Measurements from ENCODE around the gene GP1BA. TPM values are rescaled to one million over a fixed set of nuclear protein-coding genes. Genes with fewer than 3 reads are reported as not detected.

Gene GP1BA
- total and polyA plus RNA-seq, 2 donors (not counting 1 experiment from before 2014, with no cell fraction given), result not detected

GRCh38 chr17:4944554-4945175 lies 12.6 kb downstream of the GP1BA start:
- Histone ChIP-seq H3K4me2 (ENCODE audit: extremely low read depth, insufficient read depth, low read length) (peak overlapping the region; percentile 63), H3K36me3 (ENCODE audit: control insufficient read depth, insufficient read depth, low read length) (peaks cover 27% of the 10 kb centered on the region), H3K79me2 (ENCODE audit: control insufficient read depth, insufficient read depth, low read length) (peaks cover 77% of the 10 kb centered on the region), H3K4me1 (ENCODE audit: control insufficient read depth, extremely low read depth, insufficient read depth, low read length) (peaks cover 24% of the 10 kb centered on the region), H4K20me1 (ENCODE audit: control insufficient read depth, extremely low read depth, insufficient read depth, low read length) (peaks cover 2% of the 10 kb centered on the region), H3K9me3 (ENCODE audit: control insufficient read depth, insufficient read depth, low read depth, low read length) (no peaks in the 10 kb centered on the region), H3K27ac (ENCODE audit: insufficient read depth, low read length) (peak overlapping the region; percentile 74), H3K4me3 (replicated peaks in 1 of 4; ENCODE audit: control extremely low read depth in 1 of 4, insufficient read depth in 1 of 4, low read depth in 3 of 4, low read length in 4 of 4) (peak overlapping the region; percentile 0 to 97 (median 26)), H3K9ac (ENCODE audit: insufficient read depth, low read length) (no peak overlapping the region), H3K27me3 (ENCODE audit: control insufficient read depth, insufficient read depth, low read length) (no peaks in the 10 kb centered on the region), H2AFZ (ENCODE audit: low read length) (no peak overlapping the region)
- no peak for TF ChIP-seq CTCF (conservative IDR thresholded peaks at IDR 0.05 in 1 of 2, IDR thresholded peaks at IDR 0.05 in 1 of 2; ENCODE audit: low read depth in 1 of 2, low read length in 2 of 2)
- no peak for TF ChIP-seq EZH2 (IDR thresholded peaks at IDR 0.05; ENCODE audit: low read length, missing control alignments)
- no peak for DNase-seq (ENCODE audit: low read depth in 2 of 2)

- peaks cover 2% of the 10 kb centered on the region for H4K20me1 ChIP-seq (ENCODE audit: control insufficient read depth, extremely low read depth, insufficient read depth, low read length)
- peaks cover 24% of the 10 kb centered on the region for H3K4me1 ChIP-seq (ENCODE audit: control insufficient read depth, extremely low read depth, insufficient read depth, low read length)
- H3K79me2 ChIP-seq (ENCODE audit: control insufficient read depth, insufficient read depth, low read length), result peaks cover 77% of the 10 kb centered on the region
- no peaks in the 10 kb centered on the region for H3K9me3 ChIP-seq (ENCODE audit: control insufficient read depth, insufficient read depth, low read depth, low read length)
- TF ChIP-seq CTCF (conservative IDR thresholded peaks at IDR 0.05 in 1 of 2, IDR thresholded peaks at IDR 0.05 in 1 of 2; ENCODE audit: low read depth in 1 of 2, low read length in 2 of 2) (no peak), EZH2 (IDR thresholded peaks at IDR 0.05; ENCODE audit: low read length, missing control alignments) (no peak)
- H2AFZ ChIP-seq (ENCODE audit: low read length), result no peak overlapping the region
- H3K36me3 ChIP-seq (ENCODE audit: control insufficient read depth, insufficient read depth, low read length), result peaks cover 27% of the 10 kb centered on the region
- peak overlapping the region; percentile 74 for H3K27ac ChIP-seq (ENCODE audit: insufficient read depth, low read length)
- DNase-seq (ENCODE audit: low read depth in 2 of 2), result peak; percentile 90 to 91
- peak overlapping the region; percentile 21 to 97 (median 97) for H3K4me3 ChIP-seq (replicated peaks in 1 of 4; ENCODE audit: control extremely low read depth in 1 of 4, insufficient read depth in 1 of 4, low read depth in 3 of 4, low read length in 4 of 4)
- H3K4me2 ChIP-seq (ENCODE audit: extremely low read depth, insufficient read depth, low read length), result peak overlapping the region; percentile 63
- H3K27me3 ChIP-seq (ENCODE audit: control insufficient read depth, insufficient read depth, low read length), result no peaks in the 10 kb centered on the region
- no peak overlapping the region for H3K9ac ChIP-seq (ENCODE audit: insufficient read depth, low read length)
Observed at GRCh38 chr17:4945176-4945943, 13.3 kb downstream of the GP1BA start.

DNA sequence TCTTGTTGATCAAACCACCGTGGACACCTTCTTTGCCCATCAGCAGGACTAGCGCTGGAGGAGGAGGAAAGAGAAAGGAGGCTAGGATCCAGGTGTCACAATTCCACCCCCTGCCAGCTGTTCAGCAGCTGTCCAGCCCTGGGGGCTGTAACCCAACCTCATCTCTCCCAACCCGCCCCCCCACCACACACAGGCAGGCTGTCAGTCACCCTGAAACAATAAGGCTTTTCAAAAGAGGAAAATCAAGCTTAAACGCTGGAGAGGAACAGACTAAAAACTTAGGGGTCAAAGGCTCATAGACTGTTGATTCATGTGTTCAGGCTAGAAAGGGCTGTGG lies 13.8 kb downstream of the GP1BA start:
- H3K4me3 ChIP-seq (replicated peaks in 1 of 4; ENCODE audit: control extremely low read depth in 1 of 4, insufficient read depth in 1 of 4, low read depth in 3 of 4, low read length in 4 of 4), result peak overlapping the region; percentile 97 to 98 (median 97)
- H3K27me3 ChIP-seq (ENCODE audit: control insufficient read depth, insufficient read depth, low read length), result no peaks in the 10 kb centered on the region
- peaks cover 27% of the 10 kb centered on the region for H3K36me3 ChIP-seq (ENCODE audit: control insufficient read depth, insufficient read depth, low read length)
- H3K9me3 ChIP-seq (ENCODE audit: control insufficient read depth, insufficient read depth, low read depth, low read length), result no peaks in the 10 kb centered on the region
- H2AFZ ChIP-seq (ENCODE audit: low read length), result no peak overlapping the region
- peaks cover 24% of the 10 kb centered on the region for H3K4me1 ChIP-seq (ENCODE audit: control insufficient read depth, extremely low read depth, insufficient read depth, low read length)
- H4K20me1 ChIP-seq (ENCODE audit: control insufficient read depth, extremely low read depth, insufficient read depth, low read length), result peaks cover 2% of the 10 kb centered on the region
- H3K27ac ChIP-seq (ENCODE audit: insufficient read depth, low read length), result peak overlapping the region; percentile 74
- TF ChIP-seq EZH2 (IDR thresholded peaks at IDR 0.05; ENCODE audit: low read length, missing control alignments) (no peak), CTCF (conservative IDR thresholded peaks at IDR 0.05 in 1 of 2, IDR thresholded peaks at IDR 0.05 in 1 of 2; ENCODE audit: low read depth in 1 of 2, low read length in 2 of 2) (no peak)
- no peak overlapping the region for H3K9ac ChIP-seq (ENCODE audit: insufficient read depth, low read length)
- peak overlapping the region; percentile 61 for H3K4me2 ChIP-seq (ENCODE audit: extremely low read depth, insufficient read depth, low read length)
- no peak for DNase-seq (ENCODE audit: low read depth in 2 of 2)
- H3K79me2 ChIP-seq (ENCODE audit: control insufficient read depth, insufficient read depth, low read length), result peaks cover 74% of the 10 kb centered on the region
